Measurements from ENCODE around the gene SUGCT. TPM values are rescaled to one million over a fixed set of nuclear protein-coding genes. Genes with fewer than 3 reads are reported as not detected.
"Not testable (repeated sequence)": the region's sequence is repeated elsewhere in the genome, so short reads cannot be mapped to it uniquely, and the experiment has no call there.

SUGCT gene
- polyA plus RNA-seq, 1 experiment = 12.5 TPM

- H3K9me3 ChIP-seq (ENCODE audit: control insufficient read depth, insufficient read depth, low read length); DNase-seq (ENCODE audit: low read depth, low spot score); H3K4me3 ChIP-seq (ENCODE audit: low read depth, low read length); H3K27me3 ChIP-seq (ENCODE audit: control insufficient read depth, insufficient read depth, low read length); H3K27ac ChIP-seq (ENCODE audit: low read depth, low read length); POLR2A ChIA-PET: not testable (repeated sequence)
- CTCF ChIA-PET = interaction anchor here (0.7 kb wide), 1 partner anchor 156 kb away, joined by 8 read pairs; no protein-coding TSS in a partner anchor
Observed at GRCh38 chr7:40145596-40146130, 10.9 kb downstream of the SUGCT start.

- no peak overlapping the region for H3K4me3 ChIP-seq (ENCODE audit: low read depth, low read length)
- ChIA-PET POLR2A (no interaction called here), CTCF (no interaction called here)
- no peak overlapping the region for H3K27ac ChIP-seq (ENCODE audit: low read depth, low read length)
- H3K9me3 ChIP-seq (ENCODE audit: control insufficient read depth, insufficient read depth, low read length) = peaks cover 4% of the 10 kb centered on the region
- H3K27me3 ChIP-seq (ENCODE audit: control insufficient read depth, insufficient read depth, low read length) = no peaks in the 10 kb centered on the region
- no peak for DNase-seq (ENCODE audit: low read depth, low spot score)
- no peak for TF ChIP-seq CTCF (IDR thresholded peaks at IDR 0.05; ENCODE audit: low read depth, low read length)
Observed at GRCh38 chr7:40147371-40148246, 12.8 kb downstream of the SUGCT start.

DNA sequence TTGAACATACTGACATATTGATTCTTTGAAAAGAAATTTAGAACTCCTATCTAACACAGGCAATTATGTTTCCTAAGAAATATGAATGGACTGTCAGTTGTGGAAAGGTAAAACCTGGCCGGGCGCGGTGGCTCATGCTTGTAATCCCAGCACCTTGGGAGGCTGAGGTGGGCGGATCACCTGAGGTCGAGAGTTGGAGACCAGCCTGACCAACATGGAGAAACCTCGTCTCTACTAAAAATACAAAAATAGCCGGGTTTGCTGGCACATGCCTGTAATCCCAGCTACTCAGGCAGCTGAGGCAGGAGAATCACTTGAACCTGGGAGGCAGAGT, 13.4 kb downstream of the SUGCT start:
- H3K27me3 ChIP-seq (ENCODE audit: control insufficient read depth, insufficient read depth, low read length); POLR2A ChIA-PET; H3K4me3 ChIP-seq (ENCODE audit: low read depth, low read length); CTCF ChIA-PET; H3K9me3 ChIP-seq (ENCODE audit: control insufficient read depth, insufficient read depth, low read length); DNase-seq (ENCODE audit: low read depth, low spot score); H3K27ac ChIP-seq (ENCODE audit: low read depth, low read length): not testable (repeated sequence)

DNA sequence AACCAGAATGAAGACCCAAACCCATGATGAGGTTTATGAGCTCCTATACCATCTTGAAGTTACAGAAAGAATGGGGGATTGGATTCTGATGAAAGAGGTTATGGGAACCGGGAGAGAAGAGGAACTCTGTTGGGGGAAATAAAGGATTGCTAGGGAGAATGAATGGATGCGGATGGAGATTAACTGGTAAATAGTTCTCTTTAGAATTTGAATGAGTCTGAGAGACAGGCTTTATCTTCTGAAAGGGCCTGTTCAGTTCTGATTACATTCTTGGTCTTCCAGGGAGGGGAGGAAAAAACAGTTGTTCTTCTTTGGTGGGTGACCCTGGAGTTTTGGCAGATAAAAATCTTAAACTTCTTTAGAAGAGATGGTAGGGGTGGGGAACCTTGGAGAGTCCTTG, 13.9 kb downstream of the SUGCT start:
- H3K27me3 ChIP-seq (ENCODE audit: control insufficient read depth, insufficient read depth, low read length) = no peaks in the 10 kb centered on the region
- H3K27ac ChIP-seq (ENCODE audit: low read depth, low read length) = no peak overlapping the region
- no peak for DNase-seq (ENCODE audit: low read depth, low spot score)
- TF ChIP-seq CTCF (IDR thresholded peaks at IDR 0.05; ENCODE audit: low read depth, low read length) = no peak
- peaks cover 4% of the 10 kb centered on the region for H3K9me3 ChIP-seq (ENCODE audit: control insufficient read depth, insufficient read depth, low read length)
- ChIA-PET CTCF (interaction anchor here (2.4 kb wide), 1 partner anchor 13 kb away, joined by 9 read pairs; the partner anchor contains the start of genes MPLKIP and SUGCT), POLR2A (no interaction called here)
- H3K4me3 ChIP-seq (ENCODE audit: low read depth, low read length) = no peak overlapping the region

GRCh38 chr7:40151504-40151903, 16.7 kb downstream of the SUGCT start:
- Histone ChIP-seq H3K27me3 (ENCODE audit: control insufficient read depth, insufficient read depth, low read length) (no peaks in the 10 kb centered on the region), H3K27ac (ENCODE audit: low read depth, low read length) (no peak overlapping the region), H3K9me3 (ENCODE audit: control insufficient read depth, insufficient read depth, low read length) (peaks cover 4% of the 10 kb centered on the region; the same call in 1 of the 2 replicates), H3K4me3 (ENCODE audit: low read depth, low read length) (no peak overlapping the region)
- ChIA-PET CTCF (interaction anchor here (1.6 kb wide), 1 partner anchor 17 kb away, joined by 4 read pairs; the partner anchor contains the start of gene SUGCT), POLR2A (no interaction called here)
- no peak for DNase-seq (ENCODE audit: low read depth, low spot score)
- TF ChIP-seq CTCF (IDR thresholded peaks at IDR 0.05; ENCODE audit: low read depth, low read length) = no peak

DNA sequence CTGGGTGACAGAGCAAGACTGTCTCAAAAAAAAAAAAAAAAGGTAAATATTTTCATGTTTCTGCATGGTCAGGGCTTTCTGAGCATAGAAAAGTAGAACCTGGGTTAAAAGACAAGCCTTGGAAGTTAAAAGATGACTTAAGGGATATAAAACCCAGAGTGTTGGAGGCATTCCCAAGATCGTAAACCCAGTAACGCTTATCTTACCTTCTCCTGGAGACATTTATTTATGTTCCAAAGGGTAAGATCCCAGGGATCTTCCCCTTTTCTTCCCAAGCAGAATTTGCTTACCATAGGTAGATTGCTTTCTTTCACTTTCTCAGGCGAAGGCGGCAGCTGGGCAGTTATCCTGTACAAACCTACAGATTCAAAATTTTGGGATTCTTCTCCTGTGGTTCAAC, 22.2 kb downstream of the SUGCT start:
- ChIA-PET POLR2A (interaction anchor here (0.6 kb wide), 1 partner anchor 12 kb away, joined by 3 read pairs; no protein-coding TSS in a partner anchor), CTCF (interaction anchor here (1.0 kb wide), 1 partner anchor 22 kb away, joined by 3 read pairs; the partner anchor contains the start of gene SUGCT)
- no peaks in the 10 kb centered on the region for H3K27me3 ChIP-seq (ENCODE audit: control insufficient read depth, insufficient read depth, low read length)
- TF ChIP-seq CTCF (IDR thresholded peaks at IDR 0.05; ENCODE audit: low read depth, low read length) = no peak
- no peak overlapping the region for H3K27ac ChIP-seq (ENCODE audit: low read depth, low read length)
- no peak for DNase-seq (ENCODE audit: low read depth, low spot score)
- H3K4me3 ChIP-seq (ENCODE audit: low read depth, low read length) = no peak overlapping the region
- H3K9me3 ChIP-seq (ENCODE audit: control insufficient read depth, insufficient read depth, low read length) = no peaks in the 10 kb centered on the region

Measured in AG04450 (cell line).